GM18870 (cell line): ENCODE data around the gene FUBP3.

Experiments
- ATAC-seq: cut with Tn5 transposase; IDR thresholded peaks from one replicate; pipeline ENCODE4 v1.9.1; 2021; ENCODE audit warnings: moderate library complexity; ENCODE audit not compliant: unreplicated experiment

The FUBP3 gene

GRCh38 chr9:130606887-130607600, 27.7 kb downstream of the FUBP3 start:
- no peak for ATAC-seq

- no peak for ATAC-seq
Measured at GRCh38 chr9:130607640-130608420, 28.5 kb downstream of the FUBP3 start.

- no peak for ATAC-seq
Measured at GRCh38 chr9:130608554-130609134, 29.3 kb downstream of the FUBP3 start.

GRCh38 chr9:130609163-130609562, 29.8 kb downstream of the FUBP3 start:
- ATAC-seq, result no peak

- ATAC-seq, result no peak
Measured at GRCh38 chr9:130610862-130611707, 31.7 kb downstream of the FUBP3 start.

GRCh38 chr9:130616451-130616850, 37.1 kb downstream of the FUBP3 start:
- no peak for ATAC-seq

- no peak for ATAC-seq
Measured at GRCh38 chr9:130623466-130623865, 44.1 kb downstream of the FUBP3 start.

- no peak for ATAC-seq
Measured at GRCh38 chr9:130624154-130624553, 44.8 kb downstream of the FUBP3 start.

GRCh38 chr9:130626249-130626996, 47.0 kb downstream of the FUBP3 start:
- no peak for ATAC-seq

GRCh38 chr9:130627051-130627450, 47.7 kb downstream of the FUBP3 start:
- no peak for ATAC-seq

- ATAC-seq, result no peak
Measured at GRCh38 chr9:130627896-130628792, 48.8 kb downstream of the FUBP3 start.

- no peak for ATAC-seq
Measured at GRCh38 chr9:130629443-130630070, 50.2 kb downstream of the FUBP3 start.

- ATAC-seq, result no peak
Measured at GRCh38 chr9:130630071-130630450, 50.7 kb downstream of the FUBP3 start.

GRCh38 chr9:130630506-130631330, 51.3 kb downstream of the FUBP3 start:
- no peak for ATAC-seq

- no peak for ATAC-seq
Measured at GRCh38 chr9:130631331-130632080, 52.1 kb downstream of the FUBP3 start.

GRCh38 chr9:130632081-130632710, 52.8 kb downstream of the FUBP3 start:
- no peak for ATAC-seq

GRCh38 chr9:130632841-130633240, 53.5 kb downstream of the FUBP3 start:
- ATAC-seq, result no peak
